Superior temporal gyrus (tissue), 1 donor: ENCODE measurements around the gene SOHLH1.

Experiments
- DNase-seq: peaks from one replicate; pipeline ENCODE4 v3.0.0-alpha.2; 2016; ENCODE audit errors: extremely low spot score

The SOHLH1 gene

DNA sequence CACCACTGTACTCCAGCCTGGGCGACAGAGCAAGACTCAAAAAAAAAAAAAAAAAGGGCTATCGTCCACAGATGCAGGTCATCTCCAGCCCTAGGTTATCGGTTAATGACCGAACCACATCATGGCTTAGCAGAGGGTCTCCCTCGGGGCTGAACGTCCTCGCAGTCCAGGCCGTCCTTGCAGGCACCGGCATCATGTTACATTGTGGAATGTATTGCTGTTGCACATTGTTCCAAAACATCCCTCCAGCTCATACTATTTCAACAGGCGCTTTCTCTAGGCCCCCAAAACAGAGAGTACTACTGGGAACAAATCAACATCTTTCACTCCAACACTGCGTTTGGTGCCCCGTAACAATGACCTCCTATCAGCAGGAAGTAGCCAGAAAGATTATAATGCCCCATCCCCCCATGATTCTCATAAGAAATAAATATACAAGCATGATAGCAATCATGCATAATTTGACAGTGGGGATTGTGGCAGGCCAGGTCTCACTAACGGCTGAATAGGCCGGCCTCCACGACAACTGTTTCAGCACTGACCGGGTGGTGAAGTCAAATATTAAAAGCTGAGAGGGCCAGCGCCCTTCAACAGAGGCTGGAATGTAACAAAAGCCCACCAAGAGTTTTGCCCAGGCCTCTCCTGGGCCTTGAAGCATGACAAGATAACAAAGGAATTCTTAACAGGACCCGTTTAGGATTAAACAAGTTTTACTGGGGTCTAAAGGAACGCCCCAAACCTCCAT, 37.3 kb downstream of the SOHLH1 start:
- no peak for DNase-seq

GRCh38 chr9:135660407-135660806, 38.9 kb downstream of the SOHLH1 start:
- no peak for DNase-seq

GRCh38 chr9:135659252-135659651, 40.0 kb downstream of the SOHLH1 start:
- DNase-seq = no peak

DNA sequence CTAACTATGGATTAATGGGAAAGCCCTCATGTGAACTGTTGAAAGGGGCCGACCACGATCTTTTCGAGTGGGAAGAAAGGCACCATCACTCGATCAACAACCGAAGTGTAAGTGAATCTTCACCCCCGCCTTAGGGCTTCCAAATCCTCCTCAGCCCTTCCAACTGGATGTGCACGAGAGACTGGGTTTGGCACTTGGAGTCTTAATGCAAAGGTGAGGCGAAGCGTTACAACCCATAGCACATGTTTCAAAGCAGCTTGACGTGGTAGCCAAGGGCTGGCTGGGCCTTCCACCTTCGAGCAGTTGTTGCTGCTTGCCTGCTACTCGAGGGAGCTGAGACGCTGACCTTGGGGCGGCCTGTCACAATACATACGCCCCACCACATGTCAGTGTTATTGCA, 41.9 kb downstream of the SOHLH1 start:
- DNase-seq = no peak

DNA sequence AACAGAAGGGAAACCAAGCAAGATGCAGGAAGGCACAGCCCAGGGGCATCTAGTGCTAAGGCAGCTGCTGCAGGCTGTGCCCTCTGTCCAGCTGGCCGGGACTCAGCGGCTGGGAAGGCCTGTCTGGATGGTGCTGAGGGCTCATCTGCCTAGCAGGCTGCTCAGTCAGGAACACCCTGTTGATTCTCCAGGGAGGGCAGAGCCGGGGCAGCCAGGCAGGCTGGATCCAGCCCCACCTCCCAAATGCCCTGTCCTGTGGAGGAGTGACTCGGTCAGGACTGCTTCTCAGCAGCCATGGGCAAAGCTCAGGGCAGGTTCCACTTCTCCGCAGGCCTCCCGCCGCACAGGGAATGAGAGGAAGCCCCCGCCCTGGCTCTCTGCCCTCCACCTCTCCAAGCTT, 44.0 kb downstream of the SOHLH1 start:
- DNase-seq = no peak

DNA sequence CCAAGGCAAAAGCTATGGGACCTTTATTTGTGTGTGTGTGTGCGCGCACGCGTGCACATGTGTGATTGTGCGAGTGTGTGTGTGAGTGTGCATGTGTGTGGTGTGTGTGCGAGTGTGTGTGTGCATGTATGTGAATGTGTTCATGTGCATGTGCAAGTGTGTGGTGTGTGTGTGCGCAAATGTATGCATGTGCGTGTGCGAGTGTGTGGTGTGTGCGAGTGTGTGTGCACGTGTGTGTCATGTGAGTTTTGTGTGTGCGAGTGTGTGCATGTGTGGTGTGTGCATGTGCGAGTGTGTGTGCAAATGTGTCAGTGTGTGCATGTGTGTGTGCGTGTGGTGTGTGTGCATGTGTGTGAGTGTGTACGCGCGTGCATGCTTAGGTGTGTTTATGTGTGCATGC, 48.9 kb downstream of the SOHLH1 start:
- no peak for DNase-seq

GRCh38 chr9:135649508-135649907, 49.8 kb downstream of the SOHLH1 start:
- DNase-seq = no peak

GRCh38 chr9:135648494-135649410, 50.5 kb downstream of the SOHLH1 start:
- DNase-seq = no peak

- DNase-seq = no peak
Measured at GRCh38 chr9:135647884-135648283, 51.4 kb downstream of the SOHLH1 start.

DNA sequence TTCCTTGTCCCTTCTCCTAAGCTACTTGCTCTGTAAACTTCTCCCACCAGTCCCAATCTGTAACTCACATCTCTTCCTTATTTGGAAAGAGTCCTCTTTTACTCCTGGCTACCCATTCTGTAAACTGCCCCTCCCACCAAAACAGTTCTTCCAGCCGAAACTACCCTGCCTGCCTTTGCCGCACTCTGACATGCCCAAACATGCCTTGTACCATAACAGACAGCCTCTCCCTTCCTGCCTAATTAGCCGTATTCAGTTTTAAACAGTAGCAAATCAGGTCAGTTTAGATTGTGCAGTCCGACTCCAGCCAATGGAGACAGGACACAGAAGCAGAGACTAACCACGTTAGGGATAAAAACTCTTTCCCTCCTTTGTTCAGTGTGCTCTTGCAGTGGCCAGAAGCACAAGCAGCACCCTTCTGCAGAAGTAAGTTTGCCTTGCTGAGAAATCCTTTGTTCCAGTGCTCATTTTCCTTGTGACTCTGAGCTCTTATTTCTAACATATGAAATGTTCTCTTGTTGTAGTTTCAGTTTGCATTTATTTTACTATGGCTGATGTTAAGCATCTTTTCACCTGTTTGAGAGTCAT, 54.6 kb downstream of the SOHLH1 start:
- no peak for DNase-seq
